IPS-NIHi11 (cell line): ENCODE measurements around the gene CNTN6.
"Not testable (repeated sequence)": the region's sequence is repeated elsewhere in the genome, so short reads cannot be mapped to it uniquely, and the experiment has no call there.

Experiments used
- DNase-seq: peaks from one replicate; pipeline ENCODE4 v3.0.0; 2012; ENCODE audit warnings: mixed read lengths, low spot score

The CNTN6 gene

GRCh38 chr3:1288805-1289494 lies 196.1 kb downstream of the CNTN6 start:
- DNase-seq = no peak

DNA sequence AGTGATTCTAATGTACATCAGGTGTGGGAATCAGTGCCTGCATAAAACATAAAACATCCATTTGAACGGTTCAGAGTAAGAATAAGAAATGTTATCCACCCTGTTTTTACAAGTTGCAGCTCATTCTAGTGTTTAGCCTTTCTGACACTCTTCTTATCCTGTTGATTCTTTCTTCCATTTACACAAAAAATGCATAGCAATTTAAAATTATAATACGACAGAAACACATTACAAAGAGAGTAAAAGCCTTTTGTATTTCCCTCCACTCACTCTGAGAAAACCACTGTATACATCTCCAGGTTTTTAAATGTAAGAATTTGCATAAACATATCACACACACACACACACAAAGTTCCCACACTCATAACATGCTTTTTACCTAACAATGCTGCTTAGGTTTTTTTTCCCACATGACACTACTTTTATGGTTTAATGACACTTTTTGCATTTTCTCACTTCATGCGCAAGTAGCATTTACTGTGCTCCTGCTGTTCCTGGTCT lies 199.8 kb downstream of the CNTN6 start:
- no peak for DNase-seq

DNA sequence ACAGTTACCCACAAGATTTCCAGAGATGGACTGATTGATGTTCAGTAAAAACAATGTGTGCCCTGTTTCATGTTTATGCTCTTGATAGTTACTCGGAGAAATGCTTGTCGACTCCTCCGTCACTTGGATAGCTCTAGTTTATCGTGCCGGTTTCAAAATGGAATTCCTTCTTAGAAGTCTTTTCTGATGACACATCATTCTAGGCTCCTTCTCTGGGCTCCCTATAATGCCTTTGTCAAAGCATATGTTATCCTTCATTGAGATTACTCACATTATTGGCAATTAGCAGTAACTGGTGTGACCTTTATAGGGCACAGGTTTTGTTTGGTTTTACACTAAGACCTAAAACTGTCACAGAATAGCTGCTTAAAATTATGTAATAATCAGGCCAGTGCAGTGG lies 201.8 kb downstream of the CNTN6 start:
- no peak for DNase-seq

GRCh38 chr3:1318296-1319005 lies 225.6 kb downstream of the CNTN6 start:
- no peak for DNase-seq

DNA sequence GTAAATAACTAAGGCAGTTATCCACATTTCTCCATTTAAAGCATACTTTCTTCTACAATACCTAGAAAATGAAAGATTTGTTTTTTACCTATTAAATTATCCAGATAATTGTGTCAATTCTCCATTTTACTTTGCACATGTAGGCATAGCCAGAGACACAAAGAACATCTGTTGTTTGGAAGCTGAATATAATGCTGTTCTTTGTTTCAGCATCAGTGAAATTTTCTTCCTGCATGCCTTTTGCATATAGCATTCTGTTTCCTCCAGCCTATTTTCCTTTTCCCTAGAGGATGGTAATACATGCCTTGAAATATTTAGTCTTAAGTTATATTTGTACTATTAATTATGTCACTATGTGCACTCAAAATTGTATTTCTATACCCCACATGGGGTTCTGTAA lies 233.7 kb downstream of the CNTN6 start:
- no peak for DNase-seq

GRCh38 chr3:1330107-1330506 lies 237.3 kb downstream of the CNTN6 start:
- no peak for DNase-seq

DNA sequence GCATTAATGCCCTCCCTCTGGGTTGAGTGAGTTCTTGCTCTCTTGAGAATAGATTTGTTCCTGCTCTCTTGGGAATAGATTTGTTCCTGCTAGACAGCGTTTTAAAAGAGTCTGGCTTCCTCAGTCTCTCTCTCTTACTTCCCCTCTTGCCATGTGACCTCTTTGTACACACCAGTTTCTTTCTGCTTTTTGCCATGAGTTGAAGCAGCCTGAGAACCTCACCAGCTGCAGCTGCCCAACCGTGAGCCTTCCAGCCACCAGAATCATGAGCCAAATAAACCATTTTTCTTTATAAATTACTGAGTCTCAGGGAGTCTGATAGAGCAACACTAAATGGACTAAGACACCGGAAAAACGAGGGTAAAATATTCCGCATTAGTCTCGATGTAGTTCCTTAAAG lies 253.6 kb downstream of the CNTN6 start:
- no peak for DNase-seq

DNA sequence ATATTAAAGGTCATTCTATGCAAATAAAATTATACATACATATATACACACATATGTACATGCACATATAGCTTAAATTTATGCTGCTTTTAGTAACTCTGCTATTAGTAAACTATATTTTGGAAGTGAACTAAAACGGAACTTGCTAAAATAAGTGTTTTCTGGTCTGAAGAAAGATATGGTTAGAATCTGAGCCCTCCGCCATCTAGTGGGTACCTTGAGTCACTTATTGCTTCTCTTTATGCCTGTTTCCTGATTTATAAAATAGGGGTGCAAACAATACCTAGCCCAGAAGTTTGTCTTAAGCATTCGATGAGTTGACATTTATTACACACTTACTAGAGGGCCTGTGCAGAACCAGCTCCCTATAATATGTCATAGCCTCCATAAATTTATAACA lies 255.7 kb downstream of the CNTN6 start:
- DNase-seq = no peak

- DNase-seq = no peak
Measured at GRCh38 chr3:1350885-1351284, 258.1 kb downstream of the CNTN6 start.

- no peak for DNase-seq
Measured at GRCh38 chr3:1355691-1356090, 262.9 kb downstream of the CNTN6 start.

- DNase-seq = no peak
Measured at GRCh38 chr3:1356101-1356500, 263.3 kb downstream of the CNTN6 start.

DNA sequence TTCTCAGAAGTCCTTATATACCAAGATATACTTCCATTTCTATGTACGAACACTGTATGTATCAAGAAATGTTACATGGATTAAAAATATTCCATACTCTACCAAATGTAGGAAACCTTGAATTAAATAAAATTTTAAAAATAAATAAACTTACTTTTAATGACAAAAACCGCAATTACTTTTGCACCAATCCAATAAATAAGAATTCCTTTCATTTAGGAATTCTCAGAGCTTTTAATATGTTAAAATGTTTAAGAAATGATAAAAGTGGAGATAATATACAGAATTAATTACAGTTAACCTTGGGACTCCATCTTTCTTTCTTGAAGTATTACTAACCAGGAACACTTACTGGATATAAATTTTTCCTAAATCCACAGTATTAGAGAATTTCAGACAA lies 272.7 kb downstream of the CNTN6 start:
- DNase-seq = no peak

GRCh38 chr3:1374471-1374870 lies 281.6 kb downstream of the CNTN6 start:
- DNase-seq = no peak

DNA sequence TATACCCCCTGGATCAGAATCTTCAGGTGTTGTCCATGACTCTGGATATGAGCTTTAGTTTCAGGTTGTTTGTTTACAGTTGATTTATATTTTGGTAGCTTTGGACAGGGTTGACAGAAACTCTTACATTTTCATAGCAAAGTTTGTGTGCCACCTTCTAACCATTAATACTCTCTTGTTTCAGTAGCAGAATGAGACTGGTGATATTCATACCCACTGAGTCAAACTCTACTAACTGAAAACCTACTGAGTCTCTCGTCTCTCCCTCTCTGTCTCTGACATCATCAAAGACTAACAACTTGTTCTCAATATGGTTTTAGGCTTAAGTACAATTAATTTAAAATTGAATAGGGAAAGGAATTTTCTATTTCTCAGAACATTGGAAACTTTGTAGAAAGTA lies 282.3 kb downstream of the CNTN6 start:
- no peak for DNase-seq

GRCh38 chr3:1380926-1381646 lies 288.3 kb downstream of the CNTN6 start:
- DNase-seq = no peak

GRCh38 chr3:1381647-1382036 lies 288.8 kb downstream of the CNTN6 start:
- DNase-seq = no peak

GRCh38 chr3:1387396-1387905 lies 294.6 kb downstream of the CNTN6 start:
- DNase-seq = not testable (repeated sequence)

GRCh38 chr3:1394188-1394587 lies 301.4 kb downstream of the CNTN6 start:
- DNase-seq = no peak

DNA sequence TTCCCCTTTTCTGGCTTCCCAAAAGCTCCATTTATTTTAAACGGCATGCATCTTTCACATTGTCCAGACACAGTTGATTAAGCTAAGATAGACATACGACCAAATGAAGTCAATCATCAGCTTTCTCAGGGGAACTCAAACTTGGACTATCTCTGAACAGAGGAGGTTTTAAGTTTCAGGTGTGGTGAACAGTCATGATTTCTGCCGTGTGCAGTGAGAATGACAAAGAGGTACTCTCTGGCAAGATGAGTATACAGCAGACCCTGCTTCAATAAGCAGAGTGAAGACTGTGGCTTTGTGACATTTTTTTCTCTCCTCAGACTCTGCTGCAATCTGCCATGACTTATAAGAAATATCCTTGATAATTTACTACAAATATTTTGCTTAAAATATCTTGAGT lies 307.7 kb downstream of the CNTN6 start:
- DNase-seq = no peak

- DNase-seq = no peak
Measured at GRCh38 chr3:1404270-1404962, 311.6 kb downstream of the CNTN6 start.

DNA sequence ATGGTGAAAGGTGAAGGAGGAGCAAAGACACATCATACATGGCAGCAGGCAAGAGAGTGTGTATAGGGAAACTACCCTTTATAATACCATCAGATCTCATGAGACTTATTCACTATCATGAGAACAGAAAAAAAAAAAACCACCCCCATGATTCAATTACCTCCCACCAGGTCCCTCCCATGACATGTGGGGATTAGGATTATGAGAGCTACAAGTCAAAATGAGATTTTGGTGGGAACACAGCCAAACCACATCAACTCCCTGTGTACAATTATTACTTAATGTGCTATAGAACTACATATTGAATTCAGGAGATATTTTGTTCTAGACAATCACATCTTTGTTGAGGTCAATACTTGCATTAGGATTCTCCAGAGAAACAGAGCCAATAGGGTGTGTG lies 313.4 kb downstream of the CNTN6 start:
- DNase-seq = no peak

- DNase-seq = no peak
Measured at GRCh38 chr3:1421577-1421976, 328.8 kb downstream of the CNTN6 start.
